ENCODE results near the gene WDR75. TPM values are rescaled to one million over a fixed set of nuclear protein-coding genes. Genes with fewer than 3 reads are reported as not detected.

WDR75 gene
- total RNA-seq, 4 donors from 2014 or later, result 37.7 to 48.8 (median 42.2) TPM

DNA sequence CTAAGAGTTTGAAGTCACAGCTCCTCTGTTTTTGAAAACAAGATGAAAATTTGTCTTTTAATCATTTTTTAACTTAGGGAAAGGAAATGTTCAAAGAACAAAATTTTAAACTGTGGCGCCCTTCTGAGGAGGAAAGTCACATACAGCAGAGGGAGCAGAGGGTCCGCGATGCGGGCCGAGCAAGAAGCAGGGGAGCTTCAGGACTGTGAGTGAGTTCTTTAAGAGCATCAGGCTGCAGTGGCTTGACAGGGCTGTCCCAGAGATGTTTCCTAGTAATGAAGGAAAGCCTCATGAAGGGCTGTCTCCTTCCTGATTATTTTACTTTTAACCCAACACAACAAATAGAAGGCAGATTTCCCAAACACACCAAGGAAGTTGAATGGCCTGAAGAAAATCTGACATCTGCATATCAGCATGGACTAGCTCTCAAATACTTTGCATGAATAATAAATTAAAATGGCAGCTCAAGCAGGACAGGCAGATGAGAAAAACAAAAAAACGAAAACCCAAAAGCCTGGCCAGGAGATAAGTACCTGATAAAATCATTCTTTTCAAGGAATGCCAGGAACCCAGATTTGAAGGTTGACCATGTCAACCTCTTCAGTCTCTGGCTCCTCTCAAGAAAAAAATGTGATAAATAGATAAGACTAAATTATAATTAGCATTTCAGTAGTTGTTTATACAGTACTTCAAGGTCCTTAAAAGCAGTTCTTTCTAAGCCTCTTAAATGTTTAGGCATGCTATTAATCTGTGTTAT is 78.5 kb downstream of the WDR75 start:
- TF ChIP-seq, protein P1, sequence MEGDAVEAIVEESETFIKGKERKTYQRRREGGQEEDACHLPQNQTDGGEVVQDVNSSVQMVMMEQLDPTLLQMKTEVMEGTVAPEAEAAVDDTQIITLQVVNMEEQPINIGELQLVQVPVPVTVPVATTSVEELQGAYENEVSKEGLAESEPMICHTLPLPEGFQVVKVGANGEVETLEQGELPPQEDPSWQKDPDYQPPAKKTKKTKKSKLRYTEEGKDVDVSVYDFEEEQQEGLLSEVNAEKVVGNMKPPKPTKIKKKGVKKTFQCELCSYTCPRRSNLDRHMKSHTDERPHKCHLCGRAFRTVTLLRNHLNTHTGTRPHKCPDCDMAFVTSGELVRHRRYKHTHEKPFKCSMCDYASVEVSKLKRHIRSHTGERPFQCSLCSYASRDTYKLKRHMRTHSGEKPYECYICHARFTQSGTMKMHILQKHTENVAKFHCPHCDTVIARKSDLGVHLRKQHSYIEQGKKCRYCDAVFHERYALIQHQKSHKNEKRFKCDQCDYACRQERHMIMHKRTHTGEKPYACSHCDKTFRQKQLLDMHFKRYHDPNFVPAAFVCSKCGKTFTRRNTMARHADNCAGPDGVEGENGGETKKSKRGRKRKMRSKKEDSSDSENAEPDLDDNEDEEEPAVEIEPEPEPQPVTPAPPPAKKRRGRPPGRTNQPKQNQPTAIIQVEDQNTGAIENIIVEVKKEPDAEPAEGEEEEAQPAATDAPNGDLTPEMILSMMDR (IDR thresholded peaks at IDR 0.05; ENCODE audit: low read depth), result no peak

DNA sequence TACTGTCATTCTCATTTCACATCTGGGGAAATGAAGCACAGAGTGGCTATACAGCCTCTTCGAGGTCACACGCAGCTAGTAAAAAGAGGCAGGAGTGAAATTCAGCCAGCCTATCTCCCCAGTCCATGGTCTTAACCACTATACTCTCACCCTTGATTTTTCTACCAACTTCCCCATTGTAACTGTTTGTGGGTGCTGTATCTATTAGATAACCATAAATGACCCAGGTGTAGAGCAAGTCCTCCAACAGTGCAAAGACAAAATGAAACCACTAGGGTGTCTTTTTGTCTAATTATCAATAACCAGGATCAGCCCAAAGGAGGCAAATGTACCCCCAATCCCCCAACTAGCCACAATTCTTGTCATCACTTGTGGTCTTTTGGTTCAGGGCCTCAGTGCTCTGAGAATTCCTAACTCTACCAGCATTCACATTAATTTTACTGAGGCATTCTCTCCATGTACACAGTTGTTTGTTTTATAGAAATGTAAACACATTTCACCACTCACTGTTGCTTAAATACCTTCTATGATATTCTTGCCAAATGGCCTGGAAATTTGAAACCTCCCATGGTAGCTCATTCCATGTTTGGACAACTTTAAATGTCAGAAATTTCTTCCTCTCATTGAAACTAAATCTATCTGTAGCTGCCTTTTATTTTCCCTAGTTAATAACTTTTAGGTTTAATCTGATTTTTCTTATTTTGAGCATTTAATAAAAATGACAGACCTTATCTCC is 80.6 kb downstream of the WDR75 start:
- TF ChIP-seq, protein P1 (IDR thresholded peaks at IDR 0.05; ENCODE audit: low read depth), result no peak

DNA sequence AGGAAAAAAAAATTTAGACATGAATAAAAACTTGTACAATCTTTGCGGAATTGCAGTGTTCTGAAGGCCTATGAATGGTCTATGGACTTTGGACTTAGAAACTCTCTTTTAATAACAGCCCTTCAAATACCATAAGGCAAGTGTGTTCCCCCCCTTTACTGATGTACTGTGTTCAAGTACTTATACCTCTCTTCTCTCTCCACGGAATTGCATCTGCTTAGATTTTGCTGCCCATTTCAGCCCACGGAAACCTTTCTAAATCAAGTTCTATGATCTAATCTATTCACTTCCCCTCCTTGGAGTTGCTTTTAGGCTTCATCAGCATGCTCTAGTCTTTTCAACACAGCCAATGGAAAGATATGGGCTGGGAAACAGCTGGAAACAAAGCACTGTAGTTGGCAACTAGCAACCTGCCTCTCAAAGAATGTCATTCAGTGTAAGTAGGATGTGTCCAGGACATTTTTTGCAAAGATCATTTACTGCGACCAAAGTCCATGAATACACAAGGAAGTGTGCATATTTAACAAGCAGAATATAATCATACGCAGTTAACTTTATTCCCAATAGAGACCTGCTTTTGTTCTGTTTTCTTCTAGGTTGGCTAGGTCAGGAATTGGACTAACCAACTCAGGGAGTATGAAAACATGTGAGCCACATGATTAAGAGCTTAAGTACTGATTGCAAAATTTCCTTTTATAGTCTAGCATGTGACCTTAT is 81.3 kb downstream of the WDR75 start:
- TF ChIP-seq, protein P1 (IDR thresholded peaks at IDR 0.05; ENCODE audit: low read depth), result no peak

DNA sequence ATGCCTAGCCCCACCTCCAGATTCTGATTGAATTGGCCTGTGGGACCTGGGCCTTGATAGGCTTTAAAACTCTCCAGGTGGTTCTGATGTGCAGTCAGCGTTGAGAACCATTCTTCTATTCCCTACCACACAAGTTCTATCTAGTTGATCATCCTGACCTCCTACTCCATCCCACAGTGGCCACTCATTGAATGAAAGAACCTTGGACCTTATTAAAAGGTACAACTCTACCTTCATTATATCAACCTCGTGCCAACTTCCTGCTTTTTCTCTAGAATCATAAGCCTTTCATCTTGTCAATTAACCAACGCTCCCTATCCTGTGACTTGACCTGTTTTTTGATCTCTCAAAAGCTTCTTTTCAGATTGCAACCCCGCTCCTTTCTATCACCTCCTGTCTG is 83.5 kb downstream of the WDR75 start:
- TF ChIP-seq, protein P1 (IDR thresholded peaks at IDR 0.05; ENCODE audit: low read depth), result no peak

Other genes starting within 250 kb of the WDR75 start
- gene SLC40A1, start 139.3 kb downstream of the WDR75 start, total RNA-seq, result 10 to 100 TPM; 54.6 to 78.4 (median 58.2) TPM
- gene ASNSD1, start 220.0 kb downstream of the WDR75 start, total RNA-seq, result 10 to 100 TPM; 40.3 to 76.8 (median 48.0) TPM
- 10 to 100 TPM; 13.2 to 18.1 (median 15.6) TPM for gene ANKAR, start 233.2 kb downstream of the WDR75 start, total RNA-seq